Stomach (tissue), 9 donors: ENCODE measurements around the gene TMEM222. TPM values are rescaled to one million over a fixed set of nuclear protein-coding genes. Genes with fewer than 3 reads are reported as not detected.
A peak's percentile ranks its signal among the peaks of the same experiment; 100 is the strongest.

Experiments used
- DNase-seq, 2 donors: peaks; one replicate each; pipeline versions ENCODE4 v3.0.0 to v3.0.0-alpha.2; 2013 to 2019
- H3K27ac ChIP-seq, 5 donors: fragments of 200-600 bp in 4 of 5; sonication (generic) in 4 of 5; one replicate each; pipeline ENCODE4 v1.5.1; 2013 to 2019; ENCODE audit warnings: mild to moderate bottlenecking in 1 of 5, moderate library complexity in 1 of 5
- H3K27me3 ChIP-seq, 3 donors: fragments of 200-600 bp; sonication (generic); one replicate each; pipeline ENCODE4 v1.5.1; 2017 to 2019; ENCODE audit warnings: mixed run types in 1 of 3
- H3K36me3 ChIP-seq, 4 donors: fragments of 200-600 bp; sonication (generic); 1 replicate in 3 of 4; 2 replicates in 1 of 4; pipeline ENCODE4 v1.5.1; 2016 to 2019
- H3K4me1 ChIP-seq, 4 donors: fragments of 200-600 bp; sonication (generic); one replicate each; pipeline ENCODE4 v1.5.1; 2016 to 2019
- H3K4me3 ChIP-seq, 4 donors: fragments of 200-600 bp; sonication (generic) in 3 of 4; one replicate each; pipeline ENCODE4 v1.5.1; 2016 to 2019; ENCODE audit warnings: mild to moderate bottlenecking in 1 of 4
- H3K9me3 ChIP-seq, 4 donors: fragments of 200-600 bp; sonication (generic); one replicate each; pipeline ENCODE4 v1.5.1; 2016 to 2019
- CTCF ChIP-seq, 7 experiments: fragments of 450-650 bp in 4 of 7; fragments of 200-600 bp in 3 of 7; sonication (generic) in 3 of 7; IDR thresholded peaks; one replicate each; pipeline ENCODE4 v1.5.1; 2016 to 2019; ENCODE audit warnings: antibody characterized with exemption in 7 of 7, control low read depth in 2 of 7, mild to moderate bottlenecking in 1 of 7
- EP300 ChIP-seq: sonication (generic); formaldehyde crosslinking; IDR thresholded peaks from one replicate; pipeline ENCODE4 v1.6.1; 2017; ENCODE audit warnings: antibody characterized with exemption
- POLR2A ChIP-seq, 4 donors: fragments of 450-650 bp; IDR thresholded peaks; one replicate each; pipeline ENCODE4 v1.6.1; 2016; ENCODE audit warnings: antibody characterized with exemption in 4 of 4, control low read depth in 2 of 4, mild to moderate bottlenecking in 1 of 4, moderate library complexity in 1 of 4
- POLR2AphosphoS5 ChIP-seq, 3 donors: sonication (generic); formaldehyde crosslinking; IDR thresholded peaks; one replicate each; pipeline ENCODE4 v1.6.1; 2016; ENCODE audit warnings: antibody characterized with exemption in 3 of 3
- WGBS, 5 donors: extraction: QIAGEN DNeasy Blood & Tissue Kit in 3 of 5; methylation state at CpG; one replicate each; pipeline versions ENCODE4 v1.1.5 to v1.1.7; 2013 to 2018; 5-methylcytosine and 5-hydroxymethylcytosine counted together
- intact Hi-C: fragments of 100-400 bp; cut with DNase I; formaldehyde crosslinking; loops from one replicate; pipeline ENCODE4 v1.15.1; 2023; ENCODE audit warnings: low total_unique reads
- polyA plus RNA-seq, 3 donors: library from polyadenylated mRNA; stranded (reverse); fragments of 200-250 nt; gene quantifications; one replicate each; pipeline ENCODE4 v1.2.3, GENCODE V29; 2013
- total RNA-seq, 5 donors: library from RNA; depleted of rRNA; stranded (reverse); fragments of >200 nt; gene quantifications; one replicate each; pipeline versions ENCODE4 v1.1.0 to v1.2.3, GENCODE V29; 2014 to 2016
- donor health status: healthy with polysubstance abuse.
- donor health status: Bipolar disorder and iron deficiency.
- donor health status: healthy.

The TMEM222 gene
- total and polyA plus RNA-seq, 8 donors, result 1.8 to 39.9 (median 18.0) TPM

- intact Hi-C loops, result loop anchor here (10.0 kb wide), 1 partner anchor 299 kb away; the partner anchor contains the start of gene AHDC1
- WGBS, 5 donors, result 83 to 95% (median 91%) methylated on average over 10 to 11 of the region's 11 CpGs
These were observed 15.9 kb upstream of the TMEM222 start for GRCh38 chr1:27306071-27306470.

GRCh38 chr1:27306892-27307761 lies 14.8 kb upstream of the TMEM222 start:
- Histone ChIP-seq H3K4me3 (no peak overlapping the region), H3K27me3 (no peaks in the 10 kb centered on the region), H3K9me3 (no peaks in the 10 kb centered on the region), H3K4me1 (no peaks in the 10 kb centered on the region), H3K36me3 (peaks cover 24 to 71% (median 68%) of the 10 kb centered on the region in 4 donors), H3K27ac (no peak overlapping the region)
- intact Hi-C loops, result loop anchor here (10.0 kb wide), 1 partner anchor 298 kb away; the partner anchor contains the start of gene AHDC1
- TF ChIP-seq POLR2AphosphoS5 (IDR thresholded peaks at IDR 0.05), result no peak
- no peak for TF ChIP-seq POLR2A (IDR thresholded peaks at IDR 0.05)
- TF ChIP-seq EP300, result no peak
- TF ChIP-seq CTCF (IDR thresholded peaks at IDR 0.05), result no peak
- peak in 1 of 2 donors; percentile 57 for DNase-seq
- WGBS, 5 donors, result 72 to 86% (median 79%) methylated on average over 11 of the region's 11 CpGs

More at GRCh38 chr1:27306071-27306470, 15.9 kb upstream of the TMEM222 start:
- Histone ChIP-seq H3K4me3 (no peak overlapping the region), H3K36me3 (peaks cover 30 to 76% (median 72%) of the 10 kb centered on the region in 4 donors), H3K4me1 (peaks cover 0 to 7% (median 4%) of the 10 kb centered on the region in 4 donors), H3K9me3 (no peaks in the 10 kb centered on the region), H3K27me3 (no peaks in the 10 kb centered on the region), H3K27ac (no peak overlapping the region)
- no peak for DNase-seq
- no peak for TF ChIP-seq POLR2A (IDR thresholded peaks at IDR 0.05)
- TF ChIP-seq CTCF (IDR thresholded peaks at IDR 0.05), result no peak
- TF ChIP-seq POLR2AphosphoS5 (IDR thresholded peaks at IDR 0.05), result no peak
- TF ChIP-seq EP300, result no peak

GRCh38 chr1:27307874-27308598 lies 13.9 kb upstream of the TMEM222 start:
- TF ChIP-seq EP300 (no peak), POLR2AphosphoS5 (IDR thresholded peaks at IDR 0.05) (no peak), POLR2A (IDR thresholded peaks at IDR 0.05) (no peak), CTCF (IDR thresholded peaks at IDR 0.05) (no peak)
- Histone ChIP-seq H3K4me1 (no peaks in the 10 kb centered on the region), H3K27ac (no peak overlapping the region), H3K9me3 (no peaks in the 10 kb centered on the region), H3K27me3 (no peaks in the 10 kb centered on the region), H3K4me3 (no peak overlapping the region), H3K36me3 (peaks cover 20 to 62% (median 58%) of the 10 kb centered on the region in 4 donors)
- intact Hi-C loops, result loop anchor here (10.0 kb wide), 1 partner anchor 297 kb away; the partner anchor contains the start of gene AHDC1
- no peak for DNase-seq
- WGBS, 5 donors, result 81 to 92% (median 87%) methylated on average over 5 to 6 of the region's 6 CpGs

- peaks cover 0 to 6% (median 0%) of the 10 kb centered on the region in 3 donors for H3K27me3 ChIP-seq
- no peak overlapping the region for H3K4me3 ChIP-seq
- H3K9me3 ChIP-seq, result no peaks in the 10 kb centered on the region
- 74 to 82% (median 80%) methylated on average over 3 of the region's 3 CpGs for WGBS, 5 donors
- H3K27ac ChIP-seq, result no peak overlapping the region
- TF ChIP-seq POLR2AphosphoS5 (IDR thresholded peaks at IDR 0.05) (no peak), EP300 (no peak), POLR2A (IDR thresholded peaks at IDR 0.05) (no peak), CTCF (IDR thresholded peaks at IDR 0.05) (no peak)
- intact Hi-C loops, result no loop called here
- no peaks in the 10 kb centered on the region for H3K4me1 ChIP-seq
- no peak for DNase-seq
- H3K36me3 ChIP-seq, result peaks cover 0 to 12% (median 9%) of the 10 kb centered on the region in 4 donors
These were observed 7.8 kb upstream of the TMEM222 start for GRCh38 chr1:27314169-27314568.
